22Rv1 (cell line): Measurements from ENCODE around the gene CYP26C1.

Experiments
- CTCF ChIP-seq: fragments of 450-650 bp; IDR thresholded peaks from 2 replicates; pipeline ENCODE4 v1.5.1; 2017; ENCODE audit warnings: mild to moderate bottlenecking
- ZFX ChIP-seq: fragments of 450-650 bp; IDR thresholded peaks from 2 replicates; pipeline ENCODE4 v1.6.1; 2017; ENCODE audit warnings: antibody characterized with exemption, borderline replicate concordance

GRCh38 chr10:93070378-93071176 lies 10.0 kb downstream of the CYP26C1 start:
- no peak for TF ChIP-seq CTCF
- no peak for TF ChIP-seq ZFX
